HepG2 (cell line): ENCODE data around the gene SKIC2. TPM values are rescaled to one million over a fixed set of nuclear protein-coding genes. Genes with fewer than 3 reads are reported as not detected.

Experiments
- ARNT2 ChIP-seq: sonication (generic); formaldehyde crosslinking; IDR thresholded peaks from 2 replicates; pipeline ENCODE4 v1.8.0; 2022; ENCODE audit warnings: mild to moderate bottlenecking, low read depth, missing genetic modification reagents, moderate library complexity
- GABPB1 ChIP-seq: IDR thresholded peaks from 2 replicates; pipeline ENCODE4 v1.6.1; 2016; ENCODE audit warnings: mild to moderate bottlenecking, missing genetic modification reagents, moderate library complexity, missing compliant biosample characterization
- HES4 ChIP-seq: sonication (generic); formaldehyde crosslinking; IDR thresholded peaks from 2 replicates; pipeline ENCODE4 v1.9.0; 2021; ENCODE audit warnings: mild to moderate bottlenecking, missing genetic modification reagents, borderline replicate concordance
- MLLT10 ChIP-seq: sonication (generic); formaldehyde crosslinking; IDR thresholded peaks from 2 replicates; pipeline ENCODE4 v1.4.0; 2020; ENCODE audit warnings: missing genetic modification reagents
- NAIF1 ChIP-seq: sonication (generic); formaldehyde crosslinking; IDR thresholded peaks from 2 replicates; pipeline ENCODE4 v1.5.0; 2020; ENCODE audit warnings: mild to moderate bottlenecking, missing genetic modification reagents, borderline replicate concordance
- REXO4 ChIP-seq: sonication (generic); formaldehyde crosslinking; IDR thresholded peaks from 2 replicates; pipeline ENCODE4 v1.8.0; 2022; ENCODE audit warnings: missing genetic modification reagents, mild to moderate bottlenecking, borderline replicate concordance
- RFX1 ChIP-seq: fragments of 450-650 bp; IDR thresholded peaks from 2 replicates; pipeline ENCODE4 v1.6.1; 2017
- SIN3A ChIP-seq: IDR thresholded peaks from 2 replicates; pipeline ENCODE4 v1.6.1; 2011; ENCODE audit warnings: low read depth, mild to moderate bottlenecking, control low read depth, low read length, borderline replicate concordance
- SMAD9 ChIP-seq: sonication (generic); formaldehyde crosslinking; IDR thresholded peaks from 2 replicates; pipeline ENCODE4 v1.5.1; 2020; ENCODE audit warnings: mild to moderate bottlenecking, missing genetic modification reagents
- SRY ChIP-seq: sonication (generic); formaldehyde crosslinking; IDR thresholded peaks from 2 replicates; pipeline ENCODE4 v1.8.0; 2022; ENCODE audit warnings: mild to moderate bottlenecking, missing genetic modification reagents
- ZC3H4 ChIP-seq: sonication (generic); formaldehyde crosslinking; IDR thresholded peaks from 2 replicates; pipeline ENCODE4 v1.4.0; 2020; ENCODE audit warnings: missing genetic modification reagents, borderline replicate concordance
- ZNF230 ChIP-seq: sonication (generic); formaldehyde crosslinking; IDR thresholded peaks from 2 replicates; pipeline ENCODE4 v1.4.0; 2020; ENCODE audit warnings: mild to moderate bottlenecking, missing genetic modification reagents
- ZNF337 ChIP-seq: sonication (generic); formaldehyde crosslinking; IDR thresholded peaks from 2 replicates; pipeline ENCODE4 v1.5.1; 2020; ENCODE audit warnings: missing genetic modification reagents, low read depth, mild to moderate bottlenecking, borderline replicate concordance
- ZNF431 ChIP-seq: sonication (generic); formaldehyde crosslinking; IDR thresholded peaks from 2 replicates; pipeline ENCODE4 v1.9.0; 2022; ENCODE audit warnings: missing genetic modification reagents, low read depth, mild to moderate bottlenecking, borderline replicate concordance
- polyA plus RNA-seq, 8 experiments: library from polyadenylated mRNA; depleted of rRNA in 3 of 8; stranded (reverse) in 7 of 8; unstranded in 1 of 8; fragments of >200 nt; fragmentation: Illumina TruSeq in 4 of 8; extraction: Trizol in 4 of 8; gene quantifications; 2 replicates each; pipeline versions ENCODE4 v1.2.1 to v1.2.3, GENCODE V29; 2011 to 2016; ENCODE audit warnings: low read depth in 4 of 8, missing spikeins in 1 of 8, mixed read lengths in 1 of 8; ENCODE audit not compliant: insufficient read depth in 1 of 8
- total RNA-seq, 5 experiments: library from RNA; depleted of rRNA; stranded (reverse); fragments of >200 nt; fragmentation: Illumina TruSeq; extraction: Trizol; gene quantifications; 2 replicates each; pipeline ENCODE4 v1.2.3, GENCODE V29; 2016; ENCODE audit warnings: low read depth in 1 of 5
- TF ChIP-seq, protein P1 (sequence below): sonication (generic); formaldehyde crosslinking; IDR thresholded peaks from 2 replicates; pipeline ENCODE4 v1.5.1; 2020; ENCODE audit warnings: missing genetic modification reagents, mild to moderate bottlenecking, borderline replicate concordance
- TF ChIP-seq, protein P2 (sequence below): sonication (generic); formaldehyde crosslinking; IDR thresholded peaks from 2 replicates; pipeline ENCODE4 v1.8.0; 2022; ENCODE audit warnings: mild to moderate bottlenecking, missing genetic modification reagents; ENCODE audit not compliant: insufficient replicate concordance
- TF ChIP-seq, protein P3 (sequence below): sonication (generic); formaldehyde crosslinking; IDR thresholded peaks from 2 replicates; pipeline ENCODE4 v1.4.0; 2020; ENCODE audit warnings: missing genetic modification reagents, mild to moderate bottlenecking, borderline replicate concordance
- TF ChIP-seq, protein P4 (sequence below): sonication (generic); formaldehyde crosslinking; IDR thresholded peaks from 2 replicates; pipeline ENCODE4 v1.4.0; 2020; ENCODE audit warnings: missing genetic modification reagents

SKIC2 gene
- total and polyA plus RNA-seq, 2 of the 13 experiments (the other 11 are each of a cell fraction or from before 2014, with no cell fraction given): 67.1 to 68.4 TPM

DNA sequence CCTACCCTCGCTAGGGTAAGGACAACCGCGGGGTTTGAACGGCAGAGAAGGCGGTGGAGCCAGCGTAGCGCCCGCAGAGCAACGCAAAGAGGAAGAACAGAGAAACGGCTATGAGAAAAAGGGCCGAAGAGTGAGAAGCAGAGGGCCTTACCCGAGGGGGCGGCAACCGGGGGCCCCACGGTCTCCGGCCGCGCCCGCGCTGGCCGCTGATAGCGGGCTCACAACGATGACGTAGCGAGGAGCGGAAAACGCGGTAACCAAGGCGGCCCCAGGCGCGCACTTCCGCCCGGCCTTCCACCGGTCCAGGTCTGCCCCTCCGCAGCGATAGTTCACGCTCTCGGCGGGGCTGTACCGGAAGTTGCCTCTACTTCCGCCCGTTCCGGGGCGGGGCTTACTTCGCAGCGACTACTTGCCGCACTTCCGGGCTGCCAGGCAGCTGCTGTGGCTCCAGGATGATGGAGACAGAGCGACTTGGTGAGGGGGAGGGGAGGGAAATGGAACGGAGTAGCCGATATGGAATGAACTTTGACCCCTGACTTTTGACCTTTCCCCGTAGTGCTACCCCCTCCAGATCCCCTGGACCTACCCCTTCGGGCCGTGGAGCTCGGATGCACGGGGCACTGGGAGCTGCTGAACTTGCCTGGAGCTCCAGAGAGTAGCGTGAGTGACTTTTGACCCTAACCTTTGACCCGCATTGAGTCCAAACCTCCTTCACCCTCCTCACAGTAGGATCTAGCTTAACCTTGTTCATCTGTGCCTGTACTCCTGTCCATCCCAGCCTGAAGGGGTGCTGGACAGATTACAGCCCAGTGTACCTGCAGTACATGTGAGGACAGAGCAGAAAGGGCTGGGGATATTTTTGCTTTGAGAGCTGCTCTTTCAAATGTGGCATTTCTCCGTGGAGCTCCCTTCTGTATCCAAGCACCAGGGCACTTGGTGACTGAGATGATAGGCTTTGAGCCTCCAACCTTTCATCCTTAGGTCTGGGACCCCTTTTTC, at the start of gene SKIC2, which contains the start of gene NELFE (continued):
- TF ChIP-seq, protein P1, sequence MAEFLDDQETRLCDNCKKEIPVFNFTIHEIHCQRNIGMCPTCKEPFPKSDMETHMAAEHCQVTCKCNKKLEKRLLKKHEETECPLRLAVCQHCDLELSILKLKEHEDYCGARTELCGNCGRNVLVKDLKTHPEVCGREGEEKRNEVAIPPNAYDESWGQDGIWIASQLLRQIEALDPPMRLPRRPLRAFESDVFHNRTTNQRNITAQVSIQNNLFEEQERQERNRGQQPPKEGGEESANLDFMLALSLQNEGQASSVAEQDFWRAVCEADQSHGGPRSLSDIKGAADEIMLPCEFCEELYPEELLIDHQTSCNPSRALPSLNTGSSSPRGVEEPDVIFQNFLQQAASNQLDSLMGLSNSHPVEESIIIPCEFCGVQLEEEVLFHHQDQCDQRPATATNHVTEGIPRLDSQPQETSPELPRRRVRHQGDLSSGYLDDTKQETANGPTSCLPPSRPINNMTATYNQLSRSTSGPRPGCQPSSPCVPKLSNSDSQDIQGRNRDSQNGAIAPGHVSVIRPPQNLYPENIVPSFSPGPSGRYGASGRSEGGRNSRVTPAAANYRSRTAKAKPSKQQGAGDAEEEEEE: peak; percentile 91; the same call in 1 of the 2 replicates
- TF ChIP-seq, protein P2, sequence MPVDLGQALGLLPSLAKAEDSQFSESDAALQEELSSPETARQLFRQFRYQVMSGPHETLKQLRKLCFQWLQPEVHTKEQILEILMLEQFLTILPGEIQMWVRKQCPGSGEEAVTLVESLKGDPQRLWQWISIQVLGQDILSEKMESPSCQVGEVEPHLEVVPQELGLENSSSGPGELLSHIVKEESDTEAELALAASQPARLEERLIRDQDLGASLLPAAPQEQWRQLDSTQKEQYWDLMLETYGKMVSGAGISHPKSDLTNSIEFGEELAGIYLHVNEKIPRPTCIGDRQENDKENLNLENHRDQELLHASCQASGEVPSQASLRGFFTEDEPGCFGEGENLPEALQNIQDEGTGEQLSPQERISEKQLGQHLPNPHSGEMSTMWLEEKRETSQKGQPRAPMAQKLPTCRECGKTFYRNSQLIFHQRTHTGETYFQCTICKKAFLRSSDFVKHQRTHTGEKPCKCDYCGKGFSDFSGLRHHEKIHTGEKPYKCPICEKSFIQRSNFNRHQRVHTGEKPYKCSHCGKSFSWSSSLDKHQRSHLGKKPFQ (CRISPR knock-in tag): peak; percentile 26
- TF ChIP-seq, protein P3, sequence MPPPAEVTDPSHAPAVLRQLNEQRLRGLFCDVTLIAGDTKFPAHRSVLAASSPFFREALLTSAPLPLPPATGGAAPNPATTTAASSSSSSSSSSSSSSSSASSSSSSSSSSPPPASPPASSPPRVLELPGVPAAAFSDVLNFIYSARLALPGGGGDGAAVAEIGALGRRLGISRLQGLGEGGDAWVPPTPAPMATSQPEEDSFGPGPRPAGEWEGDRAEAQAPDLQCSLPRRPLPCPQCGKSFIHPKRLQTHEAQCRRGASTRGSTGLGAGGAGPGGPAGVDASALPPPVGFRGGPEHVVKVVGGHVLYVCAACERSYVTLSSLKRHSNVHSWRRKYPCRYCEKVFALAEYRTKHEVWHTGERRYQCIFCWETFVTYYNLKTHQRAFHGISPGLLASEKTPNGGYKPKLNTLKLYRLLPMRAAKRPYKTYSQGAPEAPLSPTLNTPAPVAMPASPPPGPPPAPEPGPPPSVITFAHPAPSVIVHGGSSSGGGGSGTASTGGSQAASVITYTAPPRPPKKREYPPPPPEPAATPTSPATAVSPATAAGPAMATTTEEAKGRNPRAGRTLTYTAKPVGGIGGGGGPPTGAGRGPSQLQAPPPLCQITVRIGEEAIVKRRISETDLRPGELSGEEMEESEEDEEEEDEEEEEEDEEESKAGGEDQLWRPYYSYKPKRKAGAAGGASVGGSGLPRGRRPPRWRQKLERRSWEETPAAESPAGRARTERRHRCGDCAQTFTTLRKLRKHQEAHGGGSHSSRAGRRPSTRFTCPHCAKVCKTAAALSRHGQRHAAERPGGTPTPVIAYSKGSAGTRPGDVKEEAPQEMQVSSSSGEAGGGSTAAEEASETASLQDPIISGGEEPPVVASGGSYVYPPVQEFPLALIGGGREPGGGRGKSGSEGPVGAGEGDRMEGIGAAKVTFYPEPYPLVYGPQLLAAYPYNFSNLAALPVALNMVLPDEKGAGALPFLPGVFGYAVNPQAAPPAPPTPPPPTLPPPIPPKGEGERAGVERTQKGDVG (CRISPR knock-in tag): no peak; the same call in 1 of the 2 replicates
- TF ChIP-seq ARNT2 (CRISPR knock-in tag): no peak
- no peak for TF ChIP-seq REXO4
- TF ChIP-seq SIN3A: peak; percentile 98
- no peak for TF ChIP-seq MLLT10 (CRISPR knock-in tag)
- TF ChIP-seq SMAD9 (CRISPR knock-in tag): 0 out of 2 replicates have a peak, but pooled peaks have one; percentile 1
- TF ChIP-seq NAIF1 (CRISPR knock-in tag): peak; percentile 59; the same call in 1 of the 2 replicates
- TF ChIP-seq ZNF337 (CRISPR knock-in tag): peak; percentile 84; the same call in 1 of the 2 replicates
- peak; percentile 73; the same call in 1 of the 2 replicates for TF ChIP-seq RFX1
- peak; percentile 84 for TF ChIP-seq HES4
- TF ChIP-seq SRY: 0 out of 2 replicates have a peak, but pooled peaks have one; percentile 40
- TF ChIP-seq ZNF230 (CRISPR knock-in tag): peak; percentile 91
- peak; percentile 100 for TF ChIP-seq GABPB1 (CRISPR knock-in tag)
- TF ChIP-seq ZC3H4 (CRISPR knock-in tag): no peak
- TF ChIP-seq ZNF431: peak; percentile 61; the same call in 1 of the 2 replicates
- TF ChIP-seq, protein P4, sequence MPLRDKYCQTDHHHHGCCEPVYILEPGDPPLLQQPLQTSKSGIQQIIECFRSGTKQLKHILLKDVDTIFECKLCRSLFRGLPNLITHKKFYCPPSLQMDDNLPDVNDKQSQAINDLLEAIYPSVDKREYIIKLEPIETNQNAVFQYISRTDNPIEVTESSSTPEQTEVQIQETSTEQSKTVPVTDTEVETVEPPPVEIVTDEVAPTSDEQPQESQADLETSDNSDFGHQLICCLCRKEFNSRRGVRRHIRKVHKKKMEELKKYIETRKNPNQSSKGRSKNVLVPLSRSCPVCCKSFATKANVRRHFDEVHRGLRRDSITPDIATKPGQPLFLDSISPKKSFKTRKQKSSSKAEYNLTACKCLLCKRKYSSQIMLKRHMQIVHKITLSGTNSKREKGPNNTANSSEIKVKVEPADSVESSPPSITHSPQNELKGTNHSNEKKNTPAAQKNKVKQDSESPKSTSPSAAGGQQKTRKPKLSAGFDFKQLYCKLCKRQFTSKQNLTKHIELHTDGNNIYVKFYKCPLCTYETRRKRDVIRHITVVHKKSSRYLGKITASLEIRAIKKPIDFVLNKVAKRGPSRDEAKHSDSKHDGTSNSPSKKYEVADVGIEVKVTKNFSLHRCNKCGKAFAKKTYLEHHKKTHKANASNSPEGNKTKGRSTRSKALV (CRISPR knock-in tag): peak; percentile 36; the same call in 1 of the 2 replicates
